Gastrocnemius medialis (tissue), 4 donors: ENCODE data around the gene TCF4. TPM values are rescaled to one million over a fixed set of nuclear protein-coding genes. Genes with fewer than 3 reads are reported as not detected.

Experiments used
- ATAC-seq, 2 donors: fragments of 150-250 bp; one replicate each; pipeline ENCODE4 v1.9.1; 2016
- DNase-seq, 2 donors: peaks; one replicate each; pipeline ENCODE4 v3.0.0-alpha.2; 2019
- H3K27ac ChIP-seq, 4 donors: fragments of 200-600 bp; sonication (generic); 1 replicate in 1 of 4; 2 replicates in 3 of 4; pipeline ENCODE4 v1.5.1; 2016 to 2018; ENCODE audit warnings: mild to moderate bottlenecking in 2 of 4, moderate library complexity in 1 of 4
- H3K27me3 ChIP-seq, 3 donors: fragments of 200-600 bp; sonication (generic) in 2 of 3; 1 replicate in 1 of 3; 2 replicates in 2 of 3; pipeline versions ENCODE4 v1.5.1 to v1.6.0; 2016 to 2019; ENCODE audit warnings: mild to moderate bottlenecking in 1 of 3, moderate library complexity in 1 of 3
- H3K36me3 ChIP-seq, 2 donors: fragments of 200-600 bp; sonication (generic) in 1 of 2; one replicate each; pipeline ENCODE4 v1.5.1; 2017 to 2018
- H3K4me1 ChIP-seq, 2 donors: fragments of 200-600 bp; sonication (generic) in 1 of 2; one replicate each; pipeline ENCODE4 v1.5.1; 2016 to 2017; ENCODE audit warnings: mild to moderate bottlenecking in 2 of 2
- H3K4me3 ChIP-seq, 4 donors: fragments of 200-600 bp; sonication (generic) in 3 of 4; 1 replicate in 1 of 4; 2 replicates in 3 of 4; pipeline ENCODE4 v1.5.1; 2016 to 2019; ENCODE audit warnings: mild to moderate bottlenecking in 2 of 4
- H3K9me3 ChIP-seq, 3 donors: fragments of 200-600 bp; sonication (generic) in 2 of 3; 1 replicate in 1 of 3; 2 replicates in 2 of 3; pipeline ENCODE4 v1.5.1; 2016 to 2019
- CTCF ChIP-seq, 5 experiments: fragments of 450-650 bp in 3 of 5; fragments of 200-600 bp in 2 of 5; sonication (generic) in 2 of 5; IDR thresholded peaks in 4 of 5; conservative IDR thresholded peaks in 1 of 5; 1 replicate in 4 of 5; 2 replicates in 1 of 5; pipeline ENCODE4 v1.5.1; 2016 to 2019; ENCODE audit warnings: antibody characterized with exemption in 5 of 5, mild to moderate bottlenecking in 3 of 5, moderate library complexity in 3 of 5
- POLR2A ChIP-seq, 2 donors: fragments of 450-650 bp; IDR thresholded peaks; one replicate each; pipeline ENCODE4 v1.6.1; 2017; ENCODE audit warnings: antibody characterized with exemption in 2 of 2, mild to moderate bottlenecking in 2 of 2, moderate library complexity in 2 of 2
- in situ Hi-C, 4 donors: fragments of 200-750 bp; cut with MboI; loops; one replicate each; pipeline versions ENCODE4 v1.15.0 to v1.8.0; 2017; ENCODE audit warnings: low sequenced_read_pairs in 4 of 4
- intact Hi-C: fragments of 100-400 bp; cut with DNase I; formaldehyde crosslinking; loops from one replicate; pipeline ENCODE4 v1.15.1; 2023; ENCODE audit warnings: low total_unique reads
- total RNA-seq, 4 donors: library from RNA; depleted of rRNA; stranded (reverse); fragments of >200 nt; gene quantifications; one replicate each; pipeline versions ENCODE4 v1.1.0 to v1.2.3, GENCODE V29; 2016

The TCF4 gene
- total RNA-seq, 4 donors from 2014 or later: 40.3 to 60.6 (median 53.6) TPM

- Histone ChIP-seq H3K9me3 (no peaks in the 10 kb centered on the region), H3K36me3 (no peaks in the 10 kb centered on the region), H3K4me3 (no peak overlapping the region), H3K4me1 (peaks cover 29 to 47% of the 10 kb centered on the region in 2 donors), H3K27me3 (no peaks in the 10 kb centered on the region), H3K27ac (peak overlapping the region; percentile 3 to 56 (median 26))
- in situ Hi-C loops (no loop called here), intact Hi-C loops (no loop called here)
- TF ChIP-seq CTCF (IDR thresholded peaks at IDR 0.05 in 4 of 5, conservative IDR thresholded peaks at IDR 0.05 in 1 of 5): no peak
- TF ChIP-seq POLR2A (IDR thresholded peaks at IDR 0.05): no peak
- peak; percentile 53 to 66 for ATAC-seq
- DNase-seq: no peak
These were observed 155.5 kb downstream of the TCF4 start for GRCh38 chr18:55432307-55433040.

- DNase-seq: no peak
- intact Hi-C loops (no loop called here), in situ Hi-C loops (no loop called here)
- peaks cover 22 to 34% of the 10 kb centered on the region in 2 donors for H3K4me1 ChIP-seq
- ATAC-seq: no peak
- no peaks in the 10 kb centered on the region for H3K36me3 ChIP-seq
- no peak for TF ChIP-seq CTCF (IDR thresholded peaks at IDR 0.05 in 4 of 5, conservative IDR thresholded peaks at IDR 0.05 in 1 of 5)
- no peak for TF ChIP-seq POLR2A (IDR thresholded peaks at IDR 0.05)
- H3K27ac ChIP-seq: peak overlapping the region in 3 of 4 donors; percentile 38 to 50 (median 44)
- no peaks in the 10 kb centered on the region for H3K9me3 ChIP-seq
- no peak overlapping the region for H3K4me3 ChIP-seq
- no peaks in the 10 kb centered on the region for H3K27me3 ChIP-seq
These were observed 158.0 kb downstream of the TCF4 start for GRCh38 chr18:55430026-55430425.

GRCh38 chr18:55427951-55428350 is 160.0 kb downstream of the TCF4 start:
- intact Hi-C loops (no loop called here), in situ Hi-C loops (loop anchor here in 2 of 4 donors (10.0 kb wide), 1 partner anchor 157 kb away; the partner anchor contains the start of gene TCF4 (in 2 of the 2))
- DNase-seq: no peak
- Histone ChIP-seq H3K36me3 (no peaks in the 10 kb centered on the region), H3K9me3 (no peaks in the 10 kb centered on the region), H3K27me3 (no peaks in the 10 kb centered on the region), H3K4me1 (peaks cover 19 to 22% of the 10 kb centered on the region in 2 donors), H3K4me3 (no peak overlapping the region), H3K27ac (no peak overlapping the region)
- no peak for ATAC-seq
- TF ChIP-seq CTCF (IDR thresholded peaks at IDR 0.05 in 4 of 5, conservative IDR thresholded peaks at IDR 0.05 in 1 of 5) (no peak), POLR2A (IDR thresholded peaks at IDR 0.05) (no peak)

- Histone ChIP-seq H3K4me3 (no peak overlapping the region), H3K9me3 (no peaks in the 10 kb centered on the region), H3K4me1 (peaks cover 8% of the 10 kb centered on the region in 2 donors), H3K27ac (peak overlapping the region in 2 of 4 donors; percentile 87 to 92), H3K36me3 (no peaks in the 10 kb centered on the region), H3K27me3 (no peaks in the 10 kb centered on the region)
- DNase-seq (no peak), ATAC-seq (no peak)
- TF ChIP-seq POLR2A (IDR thresholded peaks at IDR 0.05) (no peak), CTCF (IDR thresholded peaks at IDR 0.05 in 4 of 5, conservative IDR thresholded peaks at IDR 0.05 in 1 of 5) (no peak)
- in situ Hi-C loops (loop anchor here in 2 of 4 donors (10.0 kb wide), 1 partner anchor 159 kb away; the partner anchor contains the start of gene TCF4 (in 2 of the 2)), intact Hi-C loops (no loop called here)
These were observed 162.3 kb downstream of the TCF4 start for GRCh38 chr18:55425698-55426097.
